Measurements from ENCODE around the gene GTPBP3. TPM values are rescaled to one million over a fixed set of nuclear protein-coding genes. Genes with fewer than 3 reads are reported as not detected.

Gene GTPBP3
- total RNA-seq, 1 experiment from 2014 or later = 73.0 TPM

GRCh38 chr19:17331045-17331558 is 6.3 kb upstream of the GTPBP3 start (continued):
- TF ChIP-seq CTCF (IDR thresholded peaks at IDR 0.05 in 2 of 3, conservative IDR thresholded peaks at IDR 0.05 in 1 of 3; ENCODE audit: borderline replicate concordance in 1 of 3, insufficient read depth in 1 of 3, low read depth in 2 of 3, low read length in 2 of 3) = no peak
- TF ChIP-seq YY1 (IDR thresholded peaks at IDR 0.05; ENCODE audit: extremely low read depth, insufficient replicate concordance, low read depth, low read length) = no peak
- TF ChIP-seq RAD21 (IDR thresholded peaks at IDR 0.05; ENCODE audit: low read depth) = no peak

GRCh38 chr19:17332360-17332676 is 5.0 kb upstream of the GTPBP3 start:
- no peaks in the 10 kb centered on the region for H3K36me3 ChIP-seq (ENCODE audit: control insufficient read depth in 1 of 2, insufficient read depth in 2 of 2, low read length in 2 of 2)
- no peak overlapping the region for H3K4me3 ChIP-seq (replicated peaks in 1 of 2; ENCODE audit: low read depth in 1 of 2, low read length in 2 of 2)
- peak overlapping the region; percentile 97 for H3K4me2 ChIP-seq (ENCODE audit: low read length)
- POLR2A ChIA-PET = interaction anchor here (0.8 to 4.1 kb wide), 4 partner anchors 15 to 26 kb away, joined by 3 to 39 read pairs (median 4); partner anchors contain the start of gene DDA1
- no peaks in the 10 kb centered on the region for H3K9me2 ChIP-seq (ENCODE audit: insufficient read depth)
- H3K27me3 ChIP-seq (ENCODE audit: insufficient read depth, low read length) = no peaks in the 10 kb centered on the region
- no peak for DNase-seq (ENCODE audit: low read depth, low spot score)
- H2AFZ ChIP-seq (ENCODE audit: low read depth, low read length, poor library complexity, severe bottlenecking) = no peak overlapping the region
- no peaks in the 10 kb centered on the region for H3K9me3 ChIP-seq (ENCODE audit: control insufficient read depth in 1 of 2, insufficient read depth in 1 of 2, low read depth in 1 of 2, low read length in 2 of 2)
- RAD21 ChIA-PET (ENCODE audit: low non-redundant PET in 1 of 2, low total read pairs in 2 of 2, uncharacterized antibody in 2 of 2, unreplicated experiment in 2 of 2) = interaction anchor here (0.6 to 1.2 kb wide), 3 partner anchors 20 to 35 kb away, joined by 3 to 4 read pairs (median 3); no protein-coding TSS in a partner anchor
- intact Hi-C loops (cut with micrococcal nuclease) = no loop called here
- CTCF ChIA-PET = interaction anchor here (0.7 to 2.4 kb wide), 7 partner anchors 13 to 163 kb away, joined by 3 to 8 read pairs (median 4); partner anchors contain the start of genes DDA1 and MRPL34
- no peaks in the 10 kb centered on the region for H4K20me1 ChIP-seq (ENCODE audit: insufficient read depth)
- no TSS peak for BruUV-seq (replicated peaks)
- no peak overlapping the region for H3K9ac ChIP-seq (ENCODE audit: low read length)
- no peak for ATAC-seq
- peaks cover 20 to 50% of the 10 kb centered on the region in 2 experiments for H3K4me1 ChIP-seq (ENCODE audit: control insufficient read depth in 1 of 2, insufficient read depth in 2 of 2, low read length in 2 of 2)
- peak overlapping the region; percentile 91; the same call in 1 of the 2 replicates for H3K27ac ChIP-seq (ENCODE audit: low read depth, low read length)
- H3K79me2 ChIP-seq (ENCODE audit: insufficient read depth, low read length) = peaks cover 5% of the 10 kb centered on the region; the same call in 1 of the 2 replicates
- TF ChIP-seq ATF3 (IDR thresholded peaks at IDR 0.05) (no peak), CBX3 (IDR thresholded peaks at IDR 0.05; ENCODE audit: low read depth) (no peak), CEBPB (IDR thresholded peaks at IDR 0.05; ENCODE audit: low read depth) (no peak), SIN3A (IDR thresholded peaks at IDR 0.05; ENCODE audit: low read depth) (no peak), TCF7L2 (IDR thresholded peaks at IDR 0.05; ENCODE audit: borderline replicate concordance, extremely low read depth, insufficient read depth, insufficient read length) (no peak), YY1 (IDR thresholded peaks at IDR 0.05; ENCODE audit: extremely low read depth, insufficient replicate concordance, low read depth, low read length) (no peak), ZBTB33 (IDR thresholded peaks at IDR 0.05; ENCODE audit: extremely low read depth, insufficient replicate concordance, low read length) (no peak), RAD21 (IDR thresholded peaks at IDR 0.05; ENCODE audit: low read depth) (no peak), ZFX (IDR thresholded peaks at IDR 0.05) (no peak), EZH2phosphoT487 (IDR thresholded peaks at IDR 0.05; ENCODE audit: borderline replicate concordance) (no peak), EZH2 (IDR thresholded peaks at IDR 0.05) (no peak), ELF1 (IDR thresholded peaks at IDR 0.05; ENCODE audit: borderline replicate concordance, low read depth) (no peak), POLR2A (IDR thresholded peaks at IDR 0.05; ENCODE audit: borderline replicate concordance, extremely low read depth, insufficient read depth, insufficient read length) (no peak), EGR1 (IDR thresholded peaks at IDR 0.05; ENCODE audit: low read depth) (no peak), JUND (IDR thresholded peaks at IDR 0.05) (no peak), ZNF274 (IDR thresholded peaks at IDR 0.05; ENCODE audit: low read depth, low read length) (no peak), POLR2AphosphoS5 (IDR thresholded peaks at IDR 0.05; ENCODE audit: low read depth, low read length) (no peak)
- TF ChIP-seq, protein P1, sequence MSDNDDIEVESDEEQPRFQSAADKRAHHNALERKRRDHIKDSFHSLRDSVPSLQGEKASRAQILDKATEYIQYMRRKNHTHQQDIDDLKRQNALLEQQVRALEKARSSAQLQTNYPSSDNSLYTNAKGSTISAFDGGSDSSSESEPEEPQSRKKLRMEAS (IDR thresholded peaks at IDR 0.05) = no peak; the same call in 1 of the 2 replicates
